Stimulated activated CD4-positive, alpha-beta T cell treated with anti-CD3 and anti-CD28 coated beads, Interleukin-2, amount 100 ng/mL, for 48 hours (primary cell): ENCODE data around the gene GORASP1.

Experiments used
- DNase-seq, 2 donors: peaks; one replicate each; pipeline ENCODE4 v3.0.0-alpha.2; 2020

Gene GORASP1

DNA sequence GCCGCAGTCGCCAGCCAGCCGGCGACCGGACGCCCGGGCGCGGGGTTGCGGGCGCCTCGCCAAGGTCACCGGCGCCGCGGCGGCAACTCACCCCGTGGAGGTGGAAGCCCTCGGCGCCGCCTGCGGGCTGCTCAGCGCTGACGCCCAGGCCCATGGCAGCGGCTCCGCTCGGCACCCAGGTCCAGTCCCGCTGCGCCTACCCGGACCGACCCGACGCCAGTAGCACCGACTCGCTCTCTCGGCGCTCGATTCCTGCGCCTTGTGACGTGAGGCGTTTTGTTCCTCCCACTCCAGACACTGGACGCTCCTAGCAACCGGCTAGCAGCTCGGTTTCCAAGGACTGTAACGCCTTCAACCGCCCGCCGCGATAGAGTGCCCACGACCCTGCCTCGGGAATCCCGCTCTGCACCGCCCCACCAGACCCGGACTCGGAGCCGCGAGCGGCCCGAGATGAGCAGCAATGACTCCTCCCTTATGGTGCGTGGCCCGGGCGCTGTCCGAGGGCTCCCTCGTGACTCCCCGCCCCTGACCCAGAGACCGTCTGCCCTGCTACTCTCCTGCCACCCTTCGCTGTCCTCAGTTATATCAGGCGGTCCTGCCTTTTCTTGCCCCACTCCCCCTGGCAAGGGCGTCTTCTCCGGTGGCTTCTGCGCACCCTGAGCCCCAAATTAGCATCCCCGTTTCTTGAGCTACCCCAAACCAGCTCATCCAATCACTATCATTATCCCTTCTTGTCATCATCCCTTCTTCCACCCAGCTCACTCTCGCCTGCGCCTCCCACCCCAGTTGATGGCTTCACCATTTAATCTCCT, at the start of gene GORASP1, which contains the start of gene TTC21A:
Gene GORASP1, minus strand, starts transcription at position 240 of the 812 bp plus-strand sequence. Its CDS starts 86 bp downstream, at position 154.
Gene TTC21A, plus strand, starts transcription at position 293 of the 812 bp plus-strand sequence. Its CDS starts 158 bp downstream, at position 451.
- peak; percentile 52 to 57 for DNase-seq

- DNase-seq, result no peak
These were observed 49.0 kb upstream of the GORASP1 start for GRCh38 chr3:39156421-39156820.

DNA sequence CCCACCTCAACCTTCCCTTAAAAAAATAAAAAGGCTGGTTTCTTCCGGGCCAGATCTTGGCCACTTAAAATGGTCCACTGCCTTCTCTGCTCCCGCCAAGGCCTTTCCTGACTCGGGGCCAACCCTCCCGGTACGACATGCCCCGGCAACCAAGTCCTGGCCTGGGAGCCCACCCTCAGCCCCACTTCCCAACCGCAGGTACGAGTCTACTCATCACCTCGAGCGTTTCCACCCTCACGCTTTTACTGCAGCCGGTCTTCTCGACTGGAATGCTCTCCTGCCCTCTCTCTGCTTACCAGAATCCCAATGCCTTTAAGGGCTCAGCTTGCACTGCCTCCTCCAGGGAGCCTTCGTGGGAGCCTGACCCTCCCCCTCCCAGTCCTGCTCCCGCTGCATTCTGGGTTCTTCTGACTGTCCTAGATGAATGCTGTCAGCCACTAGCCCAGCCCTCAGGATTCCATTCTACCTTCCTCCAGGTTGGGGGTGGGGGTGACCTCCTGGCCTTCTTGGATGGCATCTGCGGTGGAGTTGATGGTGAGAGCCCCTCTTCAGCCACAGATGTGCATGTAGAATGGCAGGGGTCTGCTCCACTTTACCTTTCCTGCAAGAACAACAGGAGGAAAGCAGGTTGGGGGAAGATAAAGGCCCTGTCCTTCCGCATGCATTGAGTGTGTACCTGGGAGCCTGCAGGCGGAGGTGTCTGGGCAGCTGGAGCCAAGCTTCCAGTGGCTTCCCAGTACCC, 47.0 kb upstream of the GORASP1 start:
- DNase-seq, result no peak

- DNase-seq, result no peak
These were observed 46.5 kb upstream of the GORASP1 start for GRCh38 chr3:39153977-39154279.

DNA sequence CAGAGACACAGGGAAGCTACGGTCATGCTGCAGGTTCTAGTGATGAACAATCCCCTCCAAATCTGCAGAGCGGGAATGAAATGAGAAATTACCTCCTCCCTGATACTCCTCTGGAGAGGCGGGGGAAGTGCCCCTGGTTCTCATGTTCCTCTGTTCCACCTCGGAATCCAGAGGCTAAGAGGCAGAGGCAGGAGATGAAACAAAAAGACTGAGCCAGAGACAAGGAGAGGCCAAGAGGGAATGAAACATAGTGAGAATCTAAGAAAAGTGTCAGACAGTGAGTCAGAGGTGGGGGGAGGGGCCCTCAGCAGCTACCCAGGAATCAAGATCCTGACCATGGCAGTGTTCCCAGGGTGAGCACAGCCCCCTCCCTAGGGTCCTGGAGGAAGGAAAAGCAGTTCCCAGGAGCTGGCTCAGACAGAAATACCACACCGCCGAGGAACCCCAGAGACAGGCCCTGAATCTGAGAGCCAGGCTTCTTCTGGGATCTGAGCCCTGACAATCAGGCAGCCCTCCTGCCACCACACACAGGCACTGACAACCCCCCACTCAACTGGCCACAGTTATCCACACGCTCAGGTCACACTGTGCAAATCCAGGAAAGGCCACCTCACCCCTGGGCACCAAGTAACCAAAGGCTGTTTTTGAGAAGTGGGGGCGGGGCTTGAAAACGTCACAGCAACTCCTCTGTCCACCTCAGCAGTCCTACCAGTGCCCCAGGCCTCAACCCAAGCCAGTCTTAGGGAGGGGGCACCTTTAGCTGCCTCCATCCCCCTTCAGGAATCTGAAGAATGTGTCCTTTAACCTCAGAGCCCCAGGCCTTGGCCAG, 43.6 kb upstream of the GORASP1 start:
- peak; percentile 56 to 62 for DNase-seq

- no peak for DNase-seq
These were observed 42.8 kb upstream of the GORASP1 start for GRCh38 chr3:39150148-39150802.

GRCh38 chr3:39149498-39150147, 42.2 kb upstream of the GORASP1 start:
- no peak for DNase-seq

DNA sequence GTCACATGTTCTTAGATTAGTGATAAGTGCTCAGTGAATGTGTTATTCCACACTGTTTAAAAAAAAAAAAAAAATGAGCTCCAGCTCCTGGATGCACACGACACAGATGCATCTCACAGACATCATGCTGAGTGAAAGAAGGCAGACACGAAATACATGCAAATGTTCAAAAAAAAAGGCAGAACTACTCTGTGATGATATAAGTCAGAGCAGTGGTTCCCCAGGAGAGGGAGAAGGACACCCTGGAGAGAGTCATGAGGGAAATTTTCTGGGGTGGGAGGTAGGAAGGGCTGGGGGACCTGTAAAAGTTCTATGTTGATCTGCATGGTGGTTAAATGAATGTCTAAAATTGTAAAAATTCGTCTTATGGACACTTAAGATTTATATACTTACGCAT, 41.6 kb upstream of the GORASP1 start:
- no peak for DNase-seq

DNA sequence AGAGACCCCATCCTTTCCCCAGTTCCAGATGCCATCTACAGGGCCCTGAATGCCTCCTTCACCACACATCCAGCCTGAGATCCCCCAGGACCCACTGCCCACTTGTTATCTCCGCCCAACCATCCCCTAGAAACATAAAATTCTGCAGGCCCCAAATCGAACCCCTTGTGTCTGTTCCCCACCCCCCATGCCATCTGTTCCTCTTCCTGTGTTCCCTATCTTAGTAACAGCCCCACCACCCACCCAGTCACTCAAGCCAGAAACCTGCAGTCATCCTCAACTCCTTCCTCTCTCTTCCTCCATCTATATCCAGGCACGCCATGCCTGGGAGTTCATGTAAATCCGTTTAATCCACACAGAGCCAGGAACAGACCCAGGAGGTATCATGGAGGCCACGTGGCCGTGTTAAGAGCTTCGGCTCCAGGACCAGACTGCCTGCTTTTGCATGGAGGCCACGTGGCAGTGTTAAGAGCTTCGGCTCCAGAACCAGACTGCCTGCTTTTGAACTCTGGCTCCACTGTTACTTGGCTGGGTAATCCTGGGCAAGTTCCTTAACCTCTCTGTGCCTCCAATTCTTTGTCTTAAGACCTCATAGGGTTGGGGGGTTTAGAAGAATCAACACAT, 41.1 kb upstream of the GORASP1 start:
- no peak for DNase-seq

GRCh38 chr3:39147711-39148434, 40.4 kb upstream of the GORASP1 start:
- DNase-seq, result no peak

DNA sequence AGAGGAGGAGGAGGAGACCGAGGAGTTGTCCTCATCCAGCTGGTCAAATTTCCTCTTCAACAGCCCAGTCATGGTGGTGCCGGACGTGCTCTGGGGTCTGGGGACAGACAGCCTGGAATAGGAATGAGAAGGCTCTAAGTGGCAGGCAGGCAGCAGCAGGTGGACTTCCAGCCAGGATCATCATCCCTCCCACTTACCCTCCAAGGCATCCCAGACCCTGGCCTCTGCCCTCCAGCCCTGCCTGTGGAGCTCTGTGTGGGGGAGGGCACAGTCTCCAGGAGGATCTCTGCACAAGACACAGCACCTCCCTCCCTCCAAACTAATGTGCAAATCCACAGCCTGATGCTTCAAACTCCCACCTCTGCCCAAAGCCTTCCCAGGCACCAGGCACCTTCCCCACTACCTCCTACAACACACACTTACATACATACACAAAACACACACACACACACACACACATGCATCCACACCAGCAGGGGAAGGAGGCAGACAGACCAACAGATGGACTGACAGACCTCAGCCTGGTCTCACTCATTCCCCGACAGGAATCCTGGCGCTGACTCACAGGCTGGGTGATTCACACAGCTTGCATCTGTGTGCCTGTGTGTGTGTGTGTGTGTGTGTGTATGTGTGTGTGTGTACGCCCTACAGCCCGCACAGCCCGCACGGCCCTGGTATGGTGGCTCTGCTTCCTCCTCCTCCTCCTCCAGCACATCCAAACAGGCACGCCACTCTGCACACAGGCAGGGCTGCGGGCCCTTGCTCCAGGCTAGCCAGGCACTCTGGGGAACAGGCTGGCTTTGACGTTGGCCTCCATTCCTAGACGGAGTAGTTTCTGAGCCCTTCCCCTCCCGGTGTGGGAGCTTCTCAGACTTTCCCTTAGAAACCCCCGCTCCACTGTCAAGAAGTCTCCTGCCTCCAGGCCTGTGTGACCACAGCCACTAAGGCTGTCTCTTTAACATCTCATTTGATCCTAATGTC, 39.5 kb upstream of the GORASP1 start:
- DNase-seq, result peak; percentile 62 to 65

GRCh38 chr3:39146083-39146501, 38.7 kb upstream of the GORASP1 start:
- no peak for DNase-seq

- no peak for DNase-seq
These were observed 37.4 kb upstream of the GORASP1 start for GRCh38 chr3:39144748-39145380.

GRCh38 chr3:39144095-39144747, 36.8 kb upstream of the GORASP1 start:
- DNase-seq, result no peak

GRCh38 chr3:39143051-39143885, 35.8 kb upstream of the GORASP1 start:
- DNase-seq, result no peak

DNA sequence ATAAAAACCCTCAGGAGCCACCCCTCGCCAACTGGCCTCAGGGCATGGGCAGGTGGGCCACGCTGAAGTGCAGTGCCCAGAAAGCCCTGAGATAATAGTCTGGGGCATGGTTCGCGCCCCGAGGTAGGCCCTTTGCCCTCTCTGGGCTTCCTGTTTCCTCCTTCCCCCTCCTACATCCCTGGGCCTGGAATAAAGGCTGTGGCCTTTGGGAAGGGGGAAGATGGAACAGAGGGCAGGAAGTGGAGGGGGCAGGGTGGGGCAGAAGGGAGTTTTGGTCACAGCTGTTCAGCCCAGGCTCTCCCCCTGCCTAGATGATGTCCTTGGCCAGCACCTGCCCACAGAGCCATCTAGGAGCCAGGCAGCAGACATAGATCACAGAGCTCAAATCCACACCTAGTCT, 34.6 kb upstream of the GORASP1 start:
- no peak for DNase-seq

DNA sequence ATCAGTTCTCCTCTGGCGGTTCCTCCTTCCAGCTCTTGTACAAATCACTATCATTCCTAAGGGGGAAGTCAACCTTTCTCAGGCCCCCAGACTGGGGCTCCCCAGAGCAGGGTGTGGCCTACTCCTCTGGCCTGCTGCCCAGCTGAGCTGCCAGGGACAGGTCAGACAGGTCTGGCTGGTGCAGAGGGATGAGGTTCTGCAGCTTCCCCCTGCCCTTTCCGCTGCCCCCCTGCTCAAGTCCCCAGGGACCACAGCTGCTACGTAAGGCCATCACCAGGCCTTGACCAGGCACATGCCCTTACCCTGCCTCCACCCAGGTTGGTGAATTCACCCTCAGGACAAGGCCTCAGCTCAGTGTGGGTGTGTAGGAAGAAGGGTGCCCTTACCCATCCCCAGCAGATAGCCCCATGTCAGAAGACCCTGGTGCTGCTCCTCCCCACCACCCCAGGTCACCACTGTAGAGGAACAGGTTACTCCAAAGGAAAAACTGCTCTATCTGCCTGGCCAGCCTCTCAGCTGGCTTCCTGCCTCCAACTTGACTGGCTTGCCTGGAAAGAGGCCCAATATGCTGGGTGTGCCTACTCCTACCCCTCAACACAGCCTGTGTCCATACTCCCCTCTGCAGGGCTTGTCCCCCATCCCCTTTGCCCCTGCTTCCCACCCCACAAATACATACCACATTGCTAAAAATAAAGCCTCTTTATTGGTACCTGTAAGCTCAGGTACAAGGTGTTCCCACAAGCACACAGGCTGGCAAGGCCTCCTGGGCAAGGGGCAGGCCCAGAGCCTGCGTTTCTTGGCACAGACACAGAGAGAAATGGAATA, 34.0 kb upstream of the GORASP1 start:
- DNase-seq, result no peak
